Nephron (organoid): ENCODE measurements around the gene PLSCR1.
A peak's percentile ranks its signal among the peaks of the same experiment; 100 is the strongest.

Experiments used
- H3K27ac Mint-ChIP-seq, 3 experiments: 2 replicates each; pipeline ENCODE4 v1.8.0; 2020; ENCODE audit warnings: mixed read lengths in 3 of 3, mild to moderate bottlenecking in 2 of 3, moderate library complexity in 1 of 3
- H3K27me3 Mint-ChIP-seq: 2 replicates; pipeline ENCODE4 v1.8.0; 2021; ENCODE audit warnings: low read depth, mild to moderate bottlenecking, moderate library complexity, mixed read lengths
- H3K36me3 Mint-ChIP-seq: 2 replicates; pipeline ENCODE4 v1.8.0; 2020; ENCODE audit warnings: low read depth, mixed read lengths
- H3K4me1 Mint-ChIP-seq: 2 replicates; pipeline ENCODE4 v1.8.0; 2020; ENCODE audit warnings: mixed read lengths
- H3K4me3 Mint-ChIP-seq, 3 experiments: 2 replicates each; pipeline ENCODE4 v1.8.0; 2020; ENCODE audit warnings: mild to moderate bottlenecking in 3 of 3, mixed read lengths in 3 of 3, moderate library complexity in 2 of 3
- H3K9me3 Mint-ChIP-seq: 2 replicates; pipeline ENCODE4 v1.8.0; 2020; ENCODE audit warnings: mixed read lengths
- TF ChIP-seq, protein P1 (sequence below), 3 experiments: fragments of 200-600 bp; sonication (generic); IDR thresholded peaks; one replicate each; pipeline ENCODE4 v1.5.0; 2021; ENCODE audit warnings: antibody characterized with exemption in 3 of 3; ENCODE audit not compliant: unreplicated experiment in 3 of 3

The PLSCR1 gene

DNA sequence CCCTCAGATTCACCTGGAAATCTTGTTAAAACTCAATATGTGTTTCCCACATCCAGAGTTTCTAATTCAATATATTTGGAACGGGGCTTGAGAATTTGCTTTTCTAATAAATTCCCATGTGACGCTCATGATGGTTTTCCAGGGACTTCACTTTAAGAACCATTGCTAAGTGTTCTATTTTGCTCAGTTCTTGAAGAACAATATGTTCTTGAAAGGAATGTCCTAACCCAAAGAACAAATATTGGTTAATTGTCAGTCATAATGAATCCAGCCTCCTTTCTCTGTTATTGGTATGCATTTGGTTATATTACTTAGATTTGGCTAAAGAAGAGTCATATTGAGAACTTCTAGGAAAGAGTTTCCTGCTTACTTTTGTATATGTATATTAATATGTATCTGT is 70.7 kb downstream of the PLSCR1 start:
- Mint-ChIP-seq H3K4me1 (peaks cover 5% of the 10 kb centered on the region), H3K27me3 (no peaks in the 10 kb centered on the region), H3K9me3 (peaks cover 6% of the 10 kb centered on the region), H3K36me3 (no peaks in the 10 kb centered on the region), H3K4me3 (no peak overlapping the region), H3K27ac (no peak overlapping the region)
- TF ChIP-seq, protein P1, sequence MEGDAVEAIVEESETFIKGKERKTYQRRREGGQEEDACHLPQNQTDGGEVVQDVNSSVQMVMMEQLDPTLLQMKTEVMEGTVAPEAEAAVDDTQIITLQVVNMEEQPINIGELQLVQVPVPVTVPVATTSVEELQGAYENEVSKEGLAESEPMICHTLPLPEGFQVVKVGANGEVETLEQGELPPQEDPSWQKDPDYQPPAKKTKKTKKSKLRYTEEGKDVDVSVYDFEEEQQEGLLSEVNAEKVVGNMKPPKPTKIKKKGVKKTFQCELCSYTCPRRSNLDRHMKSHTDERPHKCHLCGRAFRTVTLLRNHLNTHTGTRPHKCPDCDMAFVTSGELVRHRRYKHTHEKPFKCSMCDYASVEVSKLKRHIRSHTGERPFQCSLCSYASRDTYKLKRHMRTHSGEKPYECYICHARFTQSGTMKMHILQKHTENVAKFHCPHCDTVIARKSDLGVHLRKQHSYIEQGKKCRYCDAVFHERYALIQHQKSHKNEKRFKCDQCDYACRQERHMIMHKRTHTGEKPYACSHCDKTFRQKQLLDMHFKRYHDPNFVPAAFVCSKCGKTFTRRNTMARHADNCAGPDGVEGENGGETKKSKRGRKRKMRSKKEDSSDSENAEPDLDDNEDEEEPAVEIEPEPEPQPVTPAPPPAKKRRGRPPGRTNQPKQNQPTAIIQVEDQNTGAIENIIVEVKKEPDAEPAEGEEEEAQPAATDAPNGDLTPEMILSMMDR (IDR thresholded peaks at IDR 0.05; ENCODE audit: unreplicated experiment in 3 of 3), result no peak

DNA sequence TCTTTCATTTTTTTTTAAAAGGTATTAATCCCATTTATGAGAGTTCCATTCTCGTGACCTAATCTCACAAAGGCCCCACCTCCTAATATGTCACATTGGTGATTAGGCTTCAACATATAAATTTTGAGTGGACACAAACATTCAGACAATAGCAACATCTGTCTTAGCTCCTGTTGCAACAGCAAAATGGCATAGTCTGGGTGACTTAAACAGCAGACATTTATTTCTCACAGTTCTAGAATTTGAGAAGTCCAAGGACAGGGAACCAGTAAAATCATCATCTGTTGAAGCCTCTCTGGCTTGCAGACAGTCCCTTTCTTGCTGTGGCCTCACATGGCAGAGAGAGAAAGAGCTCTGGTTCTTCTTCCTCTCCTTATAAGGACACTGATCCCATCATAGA is 71.8 kb downstream of the PLSCR1 start:
- TF ChIP-seq, protein P1 (IDR thresholded peaks at IDR 0.05; ENCODE audit: unreplicated experiment in 3 of 3), result no peak
- Mint-ChIP-seq H3K4me1 (peaks cover 9% of the 10 kb centered on the region), H3K36me3 (no peaks in the 10 kb centered on the region), H3K27ac (peak overlapping the region in 1 of 3 experiments; percentile 4), H3K4me3 (no peak overlapping the region), H3K27me3 (no peaks in the 10 kb centered on the region), H3K9me3 (no peaks in the 10 kb centered on the region)

DNA sequence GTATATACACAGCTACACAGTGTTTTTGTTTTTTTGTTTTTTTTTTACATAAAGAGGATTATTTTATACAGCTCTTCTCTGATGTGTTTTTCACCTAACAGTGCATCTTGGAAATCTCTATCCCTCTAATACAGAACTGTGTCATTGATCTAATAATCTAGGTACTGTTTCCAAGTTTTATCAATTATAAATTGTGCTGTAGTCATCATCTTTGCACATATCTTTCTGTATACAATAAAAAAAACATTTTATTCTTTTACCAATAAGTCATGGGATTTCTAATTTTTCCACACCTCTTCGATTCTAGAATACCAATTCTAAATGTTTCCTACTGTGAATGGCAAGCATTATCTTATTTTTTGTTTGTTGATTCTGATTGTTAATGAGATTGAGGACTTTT is 73.4 kb downstream of the PLSCR1 start:
- Mint-ChIP-seq H3K36me3 (no peaks in the 10 kb centered on the region), H3K4me3 (no peak overlapping the region), H3K27me3 (no peaks in the 10 kb centered on the region), H3K27ac (no peak overlapping the region), H3K4me1 (peaks cover 9% of the 10 kb centered on the region), H3K9me3 (no peaks in the 10 kb centered on the region)
- TF ChIP-seq, protein P1 (IDR thresholded peaks at IDR 0.05; ENCODE audit: unreplicated experiment in 3 of 3), result no peak

DNA sequence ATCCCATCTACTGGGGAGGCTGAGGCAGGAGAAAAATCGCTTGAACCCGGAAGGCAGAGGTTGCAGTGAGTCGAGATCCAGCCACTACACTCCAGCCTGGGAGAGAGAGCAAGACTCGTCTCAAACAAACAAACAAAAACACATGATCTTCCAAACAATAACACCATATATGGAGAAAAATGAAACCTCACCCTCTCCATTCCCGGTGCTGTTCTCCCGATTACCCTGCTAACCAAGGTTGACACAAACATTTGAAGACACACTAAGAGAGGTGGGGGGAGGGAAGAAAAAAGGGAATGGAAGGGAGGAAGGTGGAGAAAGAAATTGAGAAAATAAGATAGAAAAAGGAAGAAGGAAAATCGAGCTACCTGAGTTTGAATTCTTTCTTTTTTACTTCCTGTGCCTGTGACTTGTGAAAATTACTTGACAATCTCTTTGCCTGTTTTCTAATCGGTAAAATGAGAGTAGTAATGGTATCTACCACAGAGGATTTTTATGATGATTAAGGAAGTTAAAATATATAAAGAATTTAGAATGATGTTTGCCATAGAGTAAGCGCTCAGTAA is 73.9 kb downstream of the PLSCR1 start:
- Mint-ChIP-seq H3K4me3 (no peak overlapping the region), H3K27ac (no peak overlapping the region), H3K36me3 (no peaks in the 10 kb centered on the region), H3K9me3 (no peaks in the 10 kb centered on the region), H3K27me3 (no peaks in the 10 kb centered on the region), H3K4me1 (peaks cover 4% of the 10 kb centered on the region)
- TF ChIP-seq, protein P1 (IDR thresholded peaks at IDR 0.05; ENCODE audit: unreplicated experiment in 3 of 3), result no peak

DNA sequence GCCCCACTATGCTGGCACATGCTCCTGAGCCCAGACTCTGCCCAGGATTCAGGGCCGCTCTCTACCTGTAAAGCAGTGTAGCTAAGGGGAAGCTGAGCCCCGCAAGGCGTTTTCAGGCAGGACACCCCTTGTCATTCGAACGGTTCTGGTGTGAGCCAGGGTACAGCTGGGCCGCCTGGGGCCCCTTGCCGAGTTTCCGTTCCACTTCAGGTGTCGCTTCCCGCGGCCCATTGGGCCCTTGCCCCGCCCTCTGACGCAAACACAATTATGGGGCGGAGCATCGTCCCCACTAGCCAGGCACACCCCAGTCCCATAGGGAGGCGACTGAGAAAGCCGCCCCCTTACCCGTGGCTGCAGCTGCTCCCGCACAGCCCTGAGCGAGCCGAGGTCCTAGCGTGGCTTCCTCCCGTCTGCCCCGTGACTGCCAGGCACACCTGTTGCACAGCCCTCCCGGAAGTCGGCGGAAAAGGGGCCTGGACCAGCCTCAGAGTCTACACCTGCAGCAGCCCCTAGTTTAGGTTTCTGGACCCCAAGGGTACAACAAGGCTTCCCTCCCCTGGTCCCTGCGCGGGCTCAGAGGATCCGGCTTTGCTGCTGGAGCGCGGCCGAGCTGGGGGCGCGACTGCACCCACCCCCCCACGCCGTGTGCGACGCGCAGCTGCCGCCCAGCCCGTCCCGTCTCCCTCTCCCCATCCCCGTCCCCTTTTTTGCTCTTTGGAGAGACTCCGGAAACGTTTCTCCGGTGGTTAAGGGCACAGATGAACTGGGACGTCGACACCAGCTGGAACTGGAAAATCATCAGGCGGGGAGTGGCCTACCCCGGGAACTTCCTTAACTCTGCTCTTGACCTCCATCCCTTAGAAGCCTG is 75.0 kb downstream of the PLSCR1 start, which contains the start of gene PLSCR2:
Gene PLSCR2, minus strand, starts transcription at position 412 of the 868 bp plus-strand sequence. CDS start 9,657 bp downstream, outside the sequence.
- H3K27ac Mint-ChIP-seq, result peak within 1 kb of the TSS in 2 of 3 experiments; percentile 64 to 79
- H3K9me3 Mint-ChIP-seq, result no peaks in the 10 kb centered on the region
- peak within 1 kb of the TSS in 2 of 3 experiments; percentile 19 to 49 for H3K4me3 Mint-ChIP-seq
- TF ChIP-seq, protein P1 (IDR thresholded peaks at IDR 0.05; ENCODE audit: unreplicated experiment in 3 of 3), result no peak
- no peaks in the 10 kb centered on the region for H3K27me3 Mint-ChIP-seq
- H3K36me3 Mint-ChIP-seq, result no peaks in the 10 kb centered on the region
- peaks cover 4% of the 10 kb centered on the region for H3K4me1 Mint-ChIP-seq
